ENCODE results near the gene TPP1.

The TPP1 gene

DNA sequence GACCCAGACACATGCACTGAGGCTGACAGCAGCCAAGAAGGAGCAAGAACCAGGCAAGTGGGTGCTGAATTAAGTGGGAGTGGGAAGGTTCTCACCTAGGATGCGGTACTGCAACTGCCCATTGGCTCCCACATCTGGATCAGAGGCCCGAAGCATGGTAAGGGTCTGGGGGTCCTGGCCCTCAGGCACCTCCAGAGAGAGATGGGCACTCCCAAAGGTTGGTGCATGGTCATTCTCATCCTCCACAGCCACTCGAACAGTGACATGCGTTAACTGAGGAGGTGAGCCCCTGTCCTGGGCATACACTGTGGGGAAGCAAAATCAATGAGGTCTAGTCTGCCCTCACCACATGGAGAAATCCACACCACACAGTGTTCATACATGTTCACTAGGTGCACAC is 9.3 kb upstream of the TPP1 start:
- DNase-seq (ENCODE audit: low read depth) = no peak
- H3K4me3 ChIP-seq (ENCODE audit: low read depth, low read length) = no peak overlapping the region
- no peak for TF ChIP-seq CTCF (conservative IDR thresholded peaks at IDR 0.05; ENCODE audit: low read depth, low read length)

- DNase-seq (ENCODE audit: low read depth) = no peak
- no peak for TF ChIP-seq CTCF (conservative IDR thresholded peaks at IDR 0.05; ENCODE audit: low read depth, low read length)
- no peak overlapping the region for H3K4me3 ChIP-seq (ENCODE audit: low read depth, low read length)
Observed at GRCh38 chr11:6627762-6628241, 8.6 kb upstream of the TPP1 start.

- no peak for TF ChIP-seq CTCF (conservative IDR thresholded peaks at IDR 0.05; ENCODE audit: low read depth, low read length)
- no peak overlapping the region for H3K4me3 ChIP-seq (ENCODE audit: low read depth, low read length)
Observed at GRCh38 chr11:6626971-6627761, 7.9 kb upstream of the TPP1 start.

DNA sequence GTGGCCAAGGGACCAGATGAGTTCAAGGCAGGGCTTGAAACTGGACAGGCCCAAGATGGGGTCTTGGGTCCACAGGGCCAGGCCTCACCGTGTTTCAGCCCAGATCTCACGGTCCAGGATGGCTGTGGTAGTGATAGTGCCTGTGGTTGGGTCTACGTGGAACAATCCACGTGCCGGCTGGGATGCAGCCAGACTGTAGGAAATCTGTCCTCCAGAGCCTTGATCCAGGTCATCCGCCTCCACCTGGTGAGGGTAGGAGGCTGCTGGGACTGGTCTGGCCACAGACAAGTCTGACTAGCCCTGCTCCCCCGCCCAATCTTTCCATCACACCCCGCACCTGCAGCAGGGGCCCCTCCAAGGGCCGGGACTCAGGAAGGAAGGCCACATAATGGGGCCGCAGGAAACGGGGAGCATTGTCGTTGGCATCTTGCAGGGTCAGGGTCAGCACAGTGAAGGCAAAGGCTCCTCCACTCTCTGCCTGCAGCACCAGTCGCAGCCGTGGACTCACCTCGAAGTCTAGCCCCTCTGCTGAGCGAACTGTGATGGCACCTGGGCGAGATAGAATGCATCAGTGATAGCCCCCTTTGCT is 6.7 kb upstream of the TPP1 start:
- no peak for TF ChIP-seq CTCF (conservative IDR thresholded peaks at IDR 0.05; ENCODE audit: low read depth, low read length)
- no peak overlapping the region for H3K4me3 ChIP-seq (ENCODE audit: low read depth, low read length)
- no peak for DNase-seq (ENCODE audit: low read depth)

More at GRCh38 chr11:6626971-6627761, 7.9 kb upstream of the TPP1 start:
- DNase-seq (ENCODE audit: low read depth) = no peak

DNA sequence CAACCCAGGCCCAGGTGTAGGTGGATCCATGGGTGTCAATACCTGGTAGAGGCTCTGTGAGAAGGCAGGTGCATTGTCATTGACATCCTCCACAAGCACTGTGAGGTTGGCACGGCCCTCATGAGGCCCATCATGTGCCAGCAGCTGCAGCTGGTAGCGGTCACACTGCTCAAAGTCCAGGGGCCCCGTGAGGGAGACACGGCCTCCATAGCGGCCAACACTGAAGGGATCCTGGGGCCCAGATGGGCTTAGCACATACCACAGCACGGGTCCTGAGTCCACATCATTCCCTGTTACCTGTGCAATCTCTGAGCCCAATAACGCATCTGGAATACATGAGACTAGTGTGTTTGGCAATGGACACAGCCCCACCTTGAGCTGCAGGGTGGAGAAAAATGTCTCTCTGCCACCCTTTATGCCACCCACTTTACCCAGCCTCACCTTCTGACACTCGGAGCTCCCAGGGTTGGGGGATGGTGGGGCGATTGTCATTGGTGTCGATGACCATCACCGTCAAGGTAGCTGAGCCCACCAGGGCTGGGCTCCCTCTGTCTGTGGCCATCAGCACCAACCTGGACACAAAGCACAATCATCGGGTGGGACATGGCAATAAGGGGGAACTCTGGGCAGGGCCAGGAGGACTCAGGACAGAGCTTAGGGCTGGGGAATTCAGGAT is 6.1 kb upstream of the TPP1 start:
- no peak for TF ChIP-seq CTCF (conservative IDR thresholded peaks at IDR 0.05; ENCODE audit: low read depth, low read length)
- DNase-seq (ENCODE audit: low read depth) = no peak
- no peak overlapping the region for H3K4me3 ChIP-seq (ENCODE audit: low read depth, low read length)

DNA sequence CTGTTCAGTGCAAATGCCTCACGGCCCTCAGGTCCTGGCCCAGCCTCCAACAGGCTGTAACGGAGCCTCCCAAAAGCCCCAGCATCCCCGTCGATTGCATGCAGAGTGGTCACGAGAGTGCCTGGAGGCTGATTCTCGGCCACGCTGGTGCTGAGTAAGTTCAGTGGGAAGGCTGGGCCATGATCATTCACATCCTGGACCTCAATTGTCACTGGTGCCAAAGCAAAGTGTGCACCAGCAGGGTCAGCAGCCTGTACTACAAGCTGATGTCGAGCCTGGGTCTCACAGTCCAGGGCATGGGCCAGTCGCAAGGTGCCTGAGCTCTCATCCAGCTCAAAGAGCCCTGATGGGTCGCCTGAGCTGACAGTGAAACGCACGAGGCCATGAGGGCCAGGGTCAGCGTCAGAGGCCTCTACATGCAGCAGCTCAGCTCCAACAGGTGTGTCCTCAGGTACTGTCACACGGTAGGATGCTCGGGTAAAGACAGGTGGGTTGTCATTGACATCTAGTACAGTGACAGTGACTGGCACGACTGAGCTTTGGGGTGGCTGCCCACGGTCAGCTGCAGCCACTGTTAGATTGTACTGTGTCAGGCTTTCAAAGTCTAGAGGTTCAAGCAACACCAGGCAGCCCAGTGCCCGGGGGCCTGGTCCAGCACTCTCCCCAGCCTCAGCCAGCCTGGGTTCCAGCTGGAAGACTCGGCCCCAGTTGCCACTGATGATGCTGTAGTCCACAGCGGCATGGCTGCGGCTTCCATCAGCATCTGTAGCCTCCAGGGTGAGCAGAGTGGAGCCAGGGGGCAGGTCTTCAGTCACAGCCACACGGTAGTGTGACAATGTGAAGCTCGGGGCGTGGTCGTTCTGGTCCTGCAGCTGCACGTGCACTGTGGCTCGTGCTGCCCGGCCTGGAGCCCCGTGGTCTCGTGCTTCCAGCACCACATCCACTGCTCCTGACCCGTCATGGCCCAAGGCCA is 4.5 kb upstream of the TPP1 start:
- no peak overlapping the region for H3K4me3 ChIP-seq (ENCODE audit: low read depth, low read length)

More for the DNA sequence above, 4.5 kb upstream of the TPP1 start:
- TF ChIP-seq CTCF (conservative IDR thresholded peaks at IDR 0.05; ENCODE audit: low read depth, low read length) = no peak
- DNase-seq (ENCODE audit: low read depth) = no peak
